K562 (cell line): ENCODE measurements around the gene SLC6A16. TPM values are rescaled to one million over a fixed set of nuclear protein-coding genes. Genes with fewer than 3 reads are reported as not detected.
A peak's percentile ranks its signal among the peaks of the same experiment; 100 is the strongest.

Experiments
- ARID3B ChIP-seq: fragments of 250-450 bp; sonication (Bioruptor Pico); IDR thresholded peaks from 2 replicates; pipeline ENCODE4 v1.4.0; 2020; ENCODE audit warnings: borderline replicate concordance
- BHLHE40 ChIP-seq: IDR thresholded peaks from 2 replicates; pipeline ENCODE4 v1.6.1; 2011; ENCODE audit warnings: low read length, improper control_type of control experiment
- CAMTA2 ChIP-seq: fragments of 250-450 bp; sonication (Bioruptor Pico); conservative IDR thresholded peaks from 2 replicates; pipeline ENCODE4 v1.5.1; 2022
- CBX3 ChIP-seq, 2 experiments: IDR thresholded peaks; 1 replicate in 1 of 2; 2 replicates in 1 of 2; pipeline ENCODE4 v1.6.1; 2012; ENCODE audit warnings: inconsistent platforms in 2 of 2, low read length in 2 of 2, borderline replicate concordance in 1 of 2, control low read depth in 1 of 2
- CREB3L1 ChIP-seq: fragments of 450-650 bp; IDR thresholded peaks from 2 replicates; pipeline ENCODE4 v1.6.1; 2014; ENCODE audit warnings: low read depth, mild to moderate bottlenecking, moderate library complexity, borderline replicate concordance
- DMBX1 ChIP-seq: fragments of 250-450 bp; sonication (Bioruptor Pico); IDR thresholded peaks from 2 replicates; pipeline ENCODE4 v1.8.0; 2022; ENCODE audit warnings: inconsistent platforms, mild to moderate bottlenecking, moderate library complexity, borderline replicate concordance
- EP400 ChIP-seq: fragments of 450-650 bp; IDR thresholded peaks from 2 replicates; pipeline ENCODE4 v1.6.1; 2017; ENCODE audit warnings: antibody characterized with exemption, mild to moderate bottlenecking, moderate library complexity
- MXI1 ChIP-seq: IDR thresholded peaks from 2 replicates; pipeline ENCODE4 v1.6.1; 2011; ENCODE audit warnings: low read depth, mild to moderate bottlenecking, improper control_type of control experiment, low read length
- MYC ChIP-seq, 2 experiments: fragments of 250-450 bp in 1 of 2; sonication (Bioruptor Pico) in 1 of 2; IDR thresholded peaks; 2 replicates each; pipeline versions ENCODE4 v1.5.1 to v1.6.1; 2012 to 2021; ENCODE audit warnings: low read depth in 2 of 2, borderline replicate concordance in 1 of 2, improper control_type of control experiment in 1 of 2, low read length in 1 of 2, mild to moderate bottlenecking in 1 of 2, moderate library complexity in 1 of 2
- POU5F1 ChIP-seq: fragments of 150-350 bp; IDR thresholded peaks from 2 replicates; pipeline ENCODE4 v1.6.1; 2014; ENCODE audit warnings: borderline replicate concordance, low read length, low read depth, mild to moderate bottlenecking; ENCODE audit not compliant: partially characterized antibody
- SMARCA5 ChIP-seq: fragments of 450-650 bp; IDR thresholded peaks from 2 replicates; pipeline ENCODE4 v1.6.1; 2016
- SRSF1 ChIP-seq: fragments of 200-400 bp; formaldehyde crosslinking; IDR thresholded peaks from 2 replicates; pipeline ENCODE4 v1.6.1; 2017; ENCODE audit warnings: mild to moderate bottlenecking, low read depth, low read length, moderate library complexity
- SRSF9 ChIP-seq: fragments of 200-400 bp; formaldehyde crosslinking; IDR thresholded peaks from 2 replicates; pipeline ENCODE4 v1.6.1; 2017; ENCODE audit warnings: low read depth, low read length, borderline replicate concordance
- STAT6 ChIP-seq: sonication (generic); formaldehyde crosslinking; IDR thresholded peaks from 2 replicates; pipeline ENCODE4 v1.8.1; 2023; ENCODE audit warnings: mild to moderate bottlenecking, missing genetic modification reagents
- TFAP4 ChIP-seq: sonication (generic); formaldehyde crosslinking; IDR thresholded peaks from 2 replicates; pipeline ENCODE4 v1.8.0; 2022; ENCODE audit warnings: missing genetic modification reagents, mild to moderate bottlenecking, moderate library complexity, borderline replicate concordance
- TGIF2 ChIP-seq: sonication (generic); formaldehyde crosslinking; IDR thresholded peaks from 2 replicates; pipeline ENCODE4 v1.8.1; 2022; ENCODE audit warnings: mild to moderate bottlenecking, missing genetic modification reagents, moderate library complexity
- ZFP30 ChIP-seq: fragments of 250-450 bp; sonication (Bioruptor Pico); IDR thresholded peaks from 2 replicates; pipeline ENCODE4 v1.8.0; 2022; ENCODE audit warnings: moderate library complexity, mild to moderate bottlenecking, inconsistent platforms, borderline replicate concordance
- ZNF121 ChIP-seq: sonication (generic); formaldehyde crosslinking; conservative IDR thresholded peaks from 2 replicates; pipeline ENCODE4 v1.8.0; 2022; ENCODE audit warnings: missing genetic modification reagents
- ZNF146 ChIP-seq: IDR thresholded peaks from one replicate; pipeline ENCODE4 v1.6.1; 2018; ENCODE audit warnings: missing compliant biosample characterization; ENCODE audit not compliant: unreplicated experiment
- ZNF232 ChIP-seq: sonication (generic); formaldehyde crosslinking; IDR thresholded peaks from 2 replicates; pipeline ENCODE4 v1.8.0; 2022; ENCODE audit warnings: mild to moderate bottlenecking, missing genetic modification reagents
- ZNF436 ChIP-seq: fragments of 250-450, 450-650 bp; sonication (Bioruptor Pico); formaldehyde crosslinking; IDR thresholded peaks from 2 replicates; pipeline ENCODE4 v1.7.0; 2020; ENCODE audit warnings: mild to moderate bottlenecking
- ZNF589 ChIP-seq: fragments of 200-800 bp; sonication (Bioruptor generic); IDR thresholded peaks from 2 replicates; pipeline ENCODE4 v1.6.1; 2016; ENCODE audit warnings: low read depth, missing genetic modification characterization, missing compliant biosample characterization
- polyA plus RNA-seq, 8 experiments: library from polyadenylated mRNA; depleted of rRNA in 4 of 8; stranded (reverse) in 5 of 8; unstranded in 3 of 8; fragments of >200 nt; fragmentation: Nextera tagmentation in 2 of 8; fragmentation: Illumina TruSeq in 1 of 8; extraction: Ambion mirVana in 2 of 8; extraction: Trizol in 1 of 8; gene quantifications; 2 replicates each; pipeline versions ENCODE4 v1.2.1 to v1.2.3, GENCODE V29; 2011 to 2014; ENCODE audit warnings: inconsistent platforms in 1 of 8, missing spikeins in 1 of 8
- total RNA-seq, 7 experiments: library from RNA; depleted of rRNA in 6 of 7; stranded (reverse); fragments of >200 nt in 6 of 7; fragmentation: Illumina TruSeq in 2 of 7; extraction: Trizol in 2 of 7; gene quantifications; 2 replicates each; pipeline versions ENCODE4 v1.2.1 to v1.2.3, GENCODE V29; 2011 to 2021; ENCODE audit warnings: low replicate concordance in 1 of 7

Gene SLC6A16
- total and polyA plus RNA-seq, 9 of the 15 experiments (the other 6 are each of a cell fraction or from before 2014, with no cell fraction given) = 0.05 to 0.95 (median 0.36) TPM

- TF ChIP-seq SRSF9 = no peak
- TF ChIP-seq ZFP30 (CRISPR knock-in tag) = no peak
- TF ChIP-seq ZNF121 (CRISPR knock-in tag) = no peak
- TF ChIP-seq EP400 = 0 out of 2 replicates have a peak, but pooled peaks have one; percentile 42
- no peak for TF ChIP-seq ZNF589 (CRISPR knock-in tag)
- TF ChIP-seq CAMTA2 (CRISPR knock-in tag) = no peak
- no peak for TF ChIP-seq ZNF232 (CRISPR knock-in tag)
- no peak for TF ChIP-seq SRSF1
- no peak for TF ChIP-seq CREB3L1
- TF ChIP-seq MYC (IDR thresholded peaks at IDR 0.05; ENCODE audit: low read depth, low read length) = peak; percentile 14; the same call in 1 of the 2 replicates
- no peak for TF ChIP-seq MYC (CRISPR knock-in tag; IDR thresholded peaks at IDR 0.05; ENCODE audit: borderline replicate concordance, low read depth)
- peak; percentile 44; the same call in 1 of the 2 replicates for TF ChIP-seq BHLHE40
- no peak for TF ChIP-seq ZNF436 (CRISPR knock-in tag)
- TF ChIP-seq TGIF2 (CRISPR knock-in tag) = no peak
- no peak for TF ChIP-seq MXI1
- TF ChIP-seq POU5F1 = no peak
- no peak for TF ChIP-seq ZNF146 (CRISPR knock-in tag)
- TF ChIP-seq TFAP4 (CRISPR knock-in tag) = 0 out of 2 replicates have a peak, but pooled peaks have one; percentile 7
- TF ChIP-seq SMARCA5 = no peak
- TF ChIP-seq ARID3B (CRISPR knock-in tag) = no peak
- no peak for TF ChIP-seq STAT6 (CRISPR knock-in tag)
- TF ChIP-seq CBX3 (IDR thresholded peaks at IDR 0.05; ENCODE audit: borderline replicate concordance in 1 of 2, low read length in 2 of 2) = no peak
- TF ChIP-seq DMBX1 (CRISPR knock-in tag) = no peak
Observed at GRCh38 chr19:49361438-49362047, 36.6 kb upstream of the SLC6A16 start (continued).
